HEK293T (cell line): ENCODE measurements around the gene HDX.

ENCODE experiments used
- CTCF ChIA-PET: fragments of 350-600 bp; formaldehyde crosslinking; extraction: SDS; loops from one replicate; lab custom pipeline; 2021; ENCODE audit warnings: antibody characterized with exemption, inconsistent platforms; lab: Yijun Ruan, JAX
- POLR2A ChIA-PET: fragments of 350-600 bp; formaldehyde crosslinking; extraction: SDS; loops from one replicate; lab custom pipeline; 2020; ENCODE audit warnings: antibody characterized with exemption, inconsistent platforms; lab: Yijun Ruan, JAX
- DNase-seq: peaks from one replicate; pipeline ENCODE4 v3.0.0; 2012; ENCODE audit warnings: mixed read lengths; ENCODE audit errors: extremely low spot score
- ARNT ChIP-seq: fragments of 450-650 bp; IDR thresholded peaks from 2 replicates; pipeline ENCODE4 v1.6.1; 2017; ENCODE audit warnings: mild to moderate bottlenecking
- BHLHE40 ChIP-seq: fragments of 450-650 bp; IDR thresholded peaks from 2 replicates; pipeline ENCODE4 v1.6.1; 2016; ENCODE audit warnings: mild to moderate bottlenecking, moderate library complexity, borderline replicate concordance
- CTBP1 ChIP-seq: fragments of 450-650 bp; IDR thresholded peaks from 2 replicates; pipeline ENCODE4 v1.6.1; 2016; ENCODE audit warnings: borderline replicate concordance
- ELF4 ChIP-seq: fragments of 450-650 bp; IDR thresholded peaks from 2 replicates; pipeline ENCODE4 v1.6.1; 2017; ENCODE audit warnings: antibody characterized with exemption
- FOXA1 ChIP-seq: fragments of 450-650 bp; IDR thresholded peaks from 2 replicates; pipeline ENCODE4 v1.6.1; 2016; ENCODE audit warnings: mild to moderate bottlenecking
- FOXK2 ChIP-seq: fragments of 450-650 bp; IDR thresholded peaks from 2 replicates; pipeline ENCODE4 v1.6.1; 2016; ENCODE audit warnings: mild to moderate bottlenecking
- FOXM1 ChIP-seq: fragments of 450-650 bp; IDR thresholded peaks from 2 replicates; pipeline ENCODE4 v1.6.1; 2017; ENCODE audit warnings: mild to moderate bottlenecking, borderline replicate concordance
- HDGF ChIP-seq: fragments of 450-650 bp; IDR thresholded peaks from 2 replicates; pipeline ENCODE4 v1.6.1; 2017; ENCODE audit warnings: antibody characterized with exemption, borderline replicate concordance
- L3MBTL2 ChIP-seq: fragments of 450-650 bp; conservative IDR thresholded peaks from 2 replicates; pipeline ENCODE4 v1.6.1; 2016; ENCODE audit warnings: mild to moderate bottlenecking
- LEF1 ChIP-seq: fragments of 450-650 bp; IDR thresholded peaks from 2 replicates; pipeline ENCODE4 v1.6.1; 2017; ENCODE audit warnings: mild to moderate bottlenecking, borderline replicate concordance
- NFRKB ChIP-seq: fragments of 450-650 bp; IDR thresholded peaks from 2 replicates; pipeline ENCODE4 v1.6.1; 2016; ENCODE audit warnings: mild to moderate bottlenecking, moderate library complexity
- PKNOX1 ChIP-seq: fragments of 450-650 bp; IDR thresholded peaks from 2 replicates; pipeline ENCODE4 v1.6.1; 2016
- SP1 ChIP-seq: fragments of 450-650 bp; IDR thresholded peaks from 2 replicates; pipeline ENCODE4 v1.6.1; 2017
- SUZ12 ChIP-seq: fragments of 450-650 bp; IDR thresholded peaks from 2 replicates; pipeline ENCODE4 v1.6.1; 2016; ENCODE audit warnings: mild to moderate bottlenecking
- TARDBP ChIP-seq: fragments of 450-650 bp; IDR thresholded peaks from 2 replicates; pipeline ENCODE4 v1.6.1; 2016
- ZNF384 ChIP-seq: fragments of 450-650 bp; IDR thresholded peaks from 2 replicates; pipeline ENCODE4 v1.6.1; 2016

Gene HDX

GRCh38 chrX:84475596-84475995, 26.7 kb downstream of the HDX start:
- POLR2A ChIA-PET: no interaction called here
- DNase-seq: no peak
- TF ChIP-seq ARNT (no peak), HDGF (no peak), NFRKB (no peak), SP1 (no peak), SUZ12 (no peak), LEF1 (no peak), FOXK2 (no peak), PKNOX1 (no peak), ZNF384 (no peak), TARDBP (no peak), CTBP1 (no peak)
- CTCF ChIA-PET: no interaction called here

GRCh38 chrX:84475101-84475500, 27.2 kb downstream of the HDX start:
- no peak for TF ChIP-seq PKNOX1
- ChIA-PET CTCF (no interaction called here), POLR2A (no interaction called here)
- no peak for DNase-seq

GRCh38 chrX:84469226-84469625, 33.0 kb downstream of the HDX start:
- ChIA-PET POLR2A (no interaction called here), CTCF (interaction anchor here (0.5 kb wide), 1 partner anchor 1770 kb away, joined by 3 read pairs; no protein-coding TSS in a partner anchor)
- TF ChIP-seq ARNT (no peak), HDGF (no peak), NFRKB (no peak), LEF1 (no peak), PKNOX1 (no peak), FOXK2 (no peak), TARDBP (no peak), L3MBTL2 (no peak), SUZ12 (no peak)
- no peak for DNase-seq

- ChIA-PET POLR2A (no interaction called here), CTCF (no interaction called here)
- TF ChIP-seq ARNT (no peak), PKNOX1 (no peak), TARDBP (no peak)
- no peak for DNase-seq
Observed at GRCh38 chrX:84467898-84468297, 34.4 kb downstream of the HDX start.

GRCh38 chrX:84453351-84454246, 48.7 kb downstream of the HDX start:
- CTCF ChIA-PET: no interaction called here
- POLR2A ChIA-PET: no interaction called here
- TF ChIP-seq HDGF: no peak
- TF ChIP-seq TARDBP: no peak
- TF ChIP-seq L3MBTL2: no peak

GRCh38 chrX:84441143-84441542, 61.1 kb downstream of the HDX start:
- TF ChIP-seq FOXM1 (no peak), PKNOX1 (no peak), FOXK2 (no peak), FOXA1 (no peak), L3MBTL2 (no peak), SP1 (no peak), ELF4 (no peak), ZNF384 (no peak), CTBP1 (no peak), SUZ12 (no peak), LEF1 (no peak), NFRKB (no peak), BHLHE40 (no peak), ARNT (no peak), HDGF (no peak)
- ChIA-PET POLR2A (no interaction called here), CTCF (no interaction called here)
- DNase-seq: no peak

More at GRCh38 chrX:84453351-84454246, 48.7 kb downstream of the HDX start:
- no peak for DNase-seq
